Keratinocyte (primary cell): ENCODE measurements around the gene CYP2U1.

Source experiments
- CTCF ChIP-seq, 3 experiments: IDR thresholded peaks in 1 of 3; conservative IDR thresholded peaks in 1 of 3; optimal IDR thresholded peaks in 1 of 3; 2 replicates in 2 of 3; 3 replicates in 1 of 3; pipeline versions ENCODE3 to v1.5.1; 2011; ENCODE audit warnings: low read length in 3 of 3, mild to moderate bottlenecking in 3 of 3, moderate library complexity in 2 of 3, control low read depth in 1 of 3, inconsistent platforms in 1 of 3; ENCODE audit not compliant: insufficient read depth in 2 of 3; ENCODE audit errors: extremely low read depth in 1 of 3
- EZH2 ChIP-seq: IDR thresholded peaks from one replicate; pipeline ENCODE4 v1.6.1; 2012; ENCODE audit warnings: inconsistent platforms, mild to moderate bottlenecking, low read length, moderate library complexity

GRCh38 chr4:107987916-107988762 is 56.8 kb downstream of the CYP2U1 start:
- TF ChIP-seq EZH2 (no peak), CTCF (optimal IDR thresholded peaks at IDR 0.05 in 1 of 3, IDR thresholded peaks at IDR 0.05 in 1 of 3, conservative IDR thresholded peaks at IDR 0.05 in 1 of 3; ENCODE audit: extremely low read depth in 1 of 3, insufficient read depth in 2 of 3, low read length in 3 of 3) (no peak)
